GM12864 (cell line): Measurements from ENCODE around the gene LRRC59.

Experiments used
- DNase-seq: peaks from one replicate; pipeline ENCODE4 v3.0.0-alpha.2; 2011; ENCODE audit warnings: low read depth
- H3K4me3 ChIP-seq: 2 replicates; pipeline ENCODE4 v1.5.1; 2011; ENCODE audit warnings: mild to moderate bottlenecking, low read depth, low read length, control low read depth
- TF ChIP-seq, protein P1 (sequence below): IDR thresholded peaks from 2 replicates; pipeline ENCODE4 v1.5.1; 2011; ENCODE audit warnings: low read depth, mild to moderate bottlenecking, moderate library complexity, low read length, control low read depth, inconsistent platforms; ENCODE audit errors: missing control alignments

The LRRC59 gene

DNA sequence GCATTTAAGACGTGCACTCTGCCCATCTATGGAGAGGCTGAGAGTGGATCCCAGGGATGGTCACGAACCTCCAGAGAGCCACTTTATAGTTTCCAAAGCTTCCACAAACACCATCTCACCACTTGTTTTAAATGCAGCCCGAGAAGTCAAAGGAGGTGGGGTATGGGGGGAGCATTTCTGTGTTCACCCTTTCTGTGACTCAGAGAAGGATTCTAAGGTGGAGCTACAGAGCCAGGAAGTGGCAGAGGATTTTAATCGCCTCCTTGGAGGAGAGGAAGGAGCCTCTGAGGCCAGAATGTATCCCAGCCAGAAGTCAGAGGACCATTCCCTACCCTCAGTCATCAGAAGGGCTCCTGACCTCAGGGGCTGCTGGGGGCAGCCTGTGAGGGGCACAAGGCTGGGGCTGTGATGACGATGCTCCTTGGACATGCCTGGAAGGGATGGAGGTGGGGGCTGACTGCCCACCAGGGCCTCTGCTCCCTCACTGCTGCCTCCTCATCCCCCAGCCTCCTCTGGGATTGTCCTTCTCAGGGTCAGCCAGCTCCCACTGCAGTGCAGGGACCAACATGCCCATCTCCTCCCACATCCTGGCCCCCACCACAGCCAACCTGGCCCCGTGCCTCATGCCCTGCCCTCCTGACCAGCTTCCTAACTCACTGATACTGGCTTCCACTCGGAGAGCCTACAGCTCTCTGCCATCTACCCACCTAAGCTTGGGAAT, 48.6 kb downstream of the LRRC59 start:
- TF ChIP-seq, protein P1, sequence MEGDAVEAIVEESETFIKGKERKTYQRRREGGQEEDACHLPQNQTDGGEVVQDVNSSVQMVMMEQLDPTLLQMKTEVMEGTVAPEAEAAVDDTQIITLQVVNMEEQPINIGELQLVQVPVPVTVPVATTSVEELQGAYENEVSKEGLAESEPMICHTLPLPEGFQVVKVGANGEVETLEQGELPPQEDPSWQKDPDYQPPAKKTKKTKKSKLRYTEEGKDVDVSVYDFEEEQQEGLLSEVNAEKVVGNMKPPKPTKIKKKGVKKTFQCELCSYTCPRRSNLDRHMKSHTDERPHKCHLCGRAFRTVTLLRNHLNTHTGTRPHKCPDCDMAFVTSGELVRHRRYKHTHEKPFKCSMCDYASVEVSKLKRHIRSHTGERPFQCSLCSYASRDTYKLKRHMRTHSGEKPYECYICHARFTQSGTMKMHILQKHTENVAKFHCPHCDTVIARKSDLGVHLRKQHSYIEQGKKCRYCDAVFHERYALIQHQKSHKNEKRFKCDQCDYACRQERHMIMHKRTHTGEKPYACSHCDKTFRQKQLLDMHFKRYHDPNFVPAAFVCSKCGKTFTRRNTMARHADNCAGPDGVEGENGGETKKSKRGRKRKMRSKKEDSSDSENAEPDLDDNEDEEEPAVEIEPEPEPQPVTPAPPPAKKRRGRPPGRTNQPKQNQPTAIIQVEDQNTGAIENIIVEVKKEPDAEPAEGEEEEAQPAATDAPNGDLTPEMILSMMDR: no peak
- no peak for DNase-seq
- H3K4me3 ChIP-seq: no peak overlapping the region

DNA sequence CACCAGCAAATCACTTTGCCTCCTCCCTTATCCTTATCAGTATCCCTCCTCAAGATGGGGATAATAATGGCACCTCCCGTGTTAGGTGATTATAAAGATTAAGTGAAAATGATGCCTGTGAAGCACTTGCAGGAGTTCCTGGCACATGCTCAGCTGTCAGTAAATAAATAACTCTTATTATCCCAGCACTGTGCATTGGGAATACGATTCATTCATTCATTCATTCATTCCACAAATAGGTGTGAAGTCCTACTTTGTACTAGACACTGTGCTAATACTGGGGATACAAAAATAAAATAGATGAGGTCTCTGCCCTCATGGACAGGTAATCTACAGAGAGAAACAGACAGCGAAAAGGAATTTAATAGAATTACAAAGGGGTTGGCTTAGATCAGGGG, 49.4 kb downstream of the LRRC59 start:
- no peak overlapping the region for H3K4me3 ChIP-seq
- TF ChIP-seq, protein P1: no peak
- no peak for DNase-seq

DNA sequence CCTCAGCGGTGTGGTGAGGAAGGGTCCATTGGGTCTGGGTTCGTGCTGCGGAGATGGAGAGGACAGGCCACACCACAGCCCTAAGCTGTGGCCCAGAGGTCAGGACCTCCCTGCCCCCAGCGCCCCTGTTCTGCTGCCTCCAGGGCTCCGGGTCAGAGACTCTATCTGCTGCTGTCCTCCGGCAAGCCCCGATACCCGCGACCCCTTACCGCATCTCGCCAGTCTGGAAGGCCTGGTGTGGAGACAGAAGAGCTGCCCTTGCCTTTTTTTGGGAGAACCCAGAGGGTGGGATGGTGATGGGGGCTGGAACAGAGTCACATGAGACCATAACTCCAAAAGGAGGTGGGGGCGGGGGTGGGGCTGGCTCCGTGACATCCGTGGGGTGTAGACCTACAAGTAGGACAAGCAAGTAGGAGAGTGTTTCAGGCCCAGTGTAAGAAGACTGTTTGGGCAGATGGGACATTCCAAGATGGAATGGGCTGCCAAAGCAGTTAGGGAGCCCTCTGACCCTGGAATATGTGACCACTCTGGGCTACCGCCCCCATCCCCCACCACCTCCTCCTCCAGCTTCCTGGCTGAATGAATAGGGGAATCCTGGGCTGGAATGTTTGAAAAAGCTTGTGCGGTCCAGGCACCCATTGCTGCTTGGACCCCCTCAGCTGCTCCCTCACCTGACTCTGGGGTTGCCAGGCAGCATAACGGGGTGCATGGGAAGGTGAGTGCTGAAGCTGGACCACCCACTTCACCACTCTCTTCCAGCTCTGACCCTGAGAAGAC, 50.0 kb downstream of the LRRC59 start:
- DNase-seq: no peak
- H3K4me3 ChIP-seq: peak overlapping the region; percentile 91
- TF ChIP-seq, protein P1: no peak

DNA sequence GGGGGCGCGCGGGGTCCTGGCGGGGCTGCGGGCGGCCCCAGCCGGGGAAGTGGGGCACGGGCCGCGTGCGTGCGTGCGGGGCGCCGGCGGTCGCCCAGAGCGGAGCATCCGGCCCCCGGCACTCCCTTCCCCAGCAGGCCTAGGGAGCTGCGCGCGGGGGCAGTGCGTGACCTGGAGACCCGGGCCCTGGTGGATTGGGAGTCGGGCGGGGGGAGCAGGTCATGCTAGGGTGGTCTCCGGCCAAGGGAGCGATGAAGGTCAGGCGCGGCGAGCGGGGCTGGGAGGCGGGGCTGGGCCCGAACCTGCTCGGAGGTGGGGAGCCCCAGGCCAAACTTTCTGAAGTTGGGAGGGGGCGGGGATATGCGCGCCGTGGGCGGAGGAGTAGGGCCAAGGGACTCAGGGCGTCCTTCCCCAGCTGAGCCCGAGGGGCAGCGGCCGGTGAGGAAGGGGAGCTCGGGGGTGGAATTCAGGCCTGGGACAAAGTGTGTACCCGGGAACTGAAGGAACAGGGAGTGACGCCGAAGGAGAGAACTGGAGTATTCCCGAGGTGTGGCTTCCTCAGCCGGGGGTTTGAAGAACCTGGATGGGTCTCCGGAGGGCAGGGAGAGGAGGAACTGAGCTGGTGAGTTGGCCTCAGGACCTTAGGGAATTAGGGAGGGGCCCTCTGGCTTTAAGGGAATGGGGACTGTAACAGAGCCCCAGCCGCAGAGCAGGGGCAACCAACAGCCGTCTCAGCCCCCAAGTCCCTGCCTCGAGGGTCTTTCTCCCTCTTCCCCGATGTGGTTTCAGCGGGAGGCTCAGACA, 50.8 kb downstream of the LRRC59 start:
- TF ChIP-seq, protein P1: no peak
- no peak for DNase-seq
- H3K4me3 ChIP-seq: peak overlapping the region; percentile 91

DNA sequence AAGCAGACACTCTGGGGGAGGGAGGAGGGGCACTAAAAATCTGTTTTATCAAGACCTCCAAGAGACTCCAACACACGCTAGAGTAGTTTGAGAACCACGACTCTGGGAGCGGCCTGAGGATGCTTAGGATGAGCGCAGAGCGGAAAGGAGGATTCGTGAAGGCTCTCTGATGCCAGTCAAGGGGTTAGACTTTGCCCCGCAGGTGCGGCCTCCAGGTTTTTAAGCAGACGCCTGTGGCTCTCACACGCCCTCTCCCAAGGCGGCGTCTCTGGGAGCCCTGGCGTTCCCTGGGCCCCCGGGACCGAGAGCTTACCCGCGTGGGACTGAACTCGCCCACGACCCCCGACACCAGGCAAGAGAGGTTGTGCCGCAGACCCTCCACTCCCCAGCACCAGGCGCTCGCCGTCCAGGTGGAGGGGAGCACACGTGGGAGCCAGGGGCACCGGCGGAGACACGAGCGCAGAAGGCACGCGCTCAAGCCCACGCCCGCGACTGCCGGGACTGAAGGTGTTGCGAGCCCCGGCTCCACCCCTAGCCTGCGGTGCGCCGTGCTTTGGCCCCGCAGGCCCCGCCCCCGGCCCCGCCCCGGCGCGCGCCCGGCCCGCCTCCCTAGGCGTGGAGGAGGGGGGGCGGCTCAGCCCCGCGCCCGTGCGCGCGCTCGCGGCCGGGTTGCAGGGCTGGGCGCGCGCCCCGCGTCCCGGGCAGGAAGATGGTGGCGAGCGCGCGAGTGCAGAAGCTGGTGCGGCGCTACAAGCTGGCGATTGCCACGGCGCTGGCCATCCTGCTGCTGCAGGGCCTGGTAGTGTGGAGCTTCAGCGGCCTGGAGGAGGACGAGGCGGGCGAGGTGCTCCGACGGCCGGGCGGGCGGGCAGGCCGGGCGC, 51.7 kb downstream of the LRRC59 start, which contains the start of gene XYLT2:
Gene XYLT2 (plus strand): TSS at position 695 of the 881 bp plus-strand sequence. CDS start 15 bp downstream, at position 710.
- peak; percentile 42 for DNase-seq
- TF ChIP-seq, protein P1: no peak
- peak within 1 kb of the TSS; percentile 91 for H3K4me3 ChIP-seq
